Activated CD4-positive, alpha-beta memory T cell treated with anti-CD3 and anti-CD28 coated beads for 36 hours (primary cell): ENCODE results near the gene RPN1. TPM values are rescaled to one million over a fixed set of nuclear protein-coding genes. Genes with fewer than 3 reads are reported as not detected.

ENCODE experiments used
- CTCF ChIA-PET: fragments of 350-600 bp; sonication (Branson Sonifier 250); formaldehyde crosslinking; loops from one replicate; lab custom pipeline; 2021; ENCODE audit warnings: antibody characterized with exemption, inconsistent platforms; lab: Charles Lee
- POLR2A ChIA-PET: fragments of 350-600 bp; sonication (Branson Sonifier 250); formaldehyde crosslinking; loops from one replicate; lab custom pipeline; 2021; ENCODE audit warnings: antibody characterized with exemption; lab: Charles Lee
- DNase-seq: peaks from one replicate; pipeline ENCODE4 v3.0.0-alpha.2; 2020
- H3K27ac Mint-ChIP-seq: one replicate; pipeline ENCODE4 v1.8.0; 2021; ENCODE audit warnings: mixed read lengths
- H3K27me3 Mint-ChIP-seq: one replicate; pipeline ENCODE4 v1.8.0; 2021; ENCODE audit warnings: mixed read lengths
- H3K36me3 Mint-ChIP-seq: one replicate; pipeline ENCODE4 v1.8.0; 2021; ENCODE audit warnings: mixed read lengths
- H3K4me1 Mint-ChIP-seq: one replicate; pipeline ENCODE4 v1.8.0; 2021; ENCODE audit warnings: low read depth, mixed read lengths
- H3K4me3 Mint-ChIP-seq: one replicate; pipeline ENCODE4 v1.8.0; 2021; ENCODE audit warnings: mild to moderate bottlenecking, mixed read lengths
- H3K9me3 Mint-ChIP-seq: one replicate; pipeline ENCODE4 v1.8.0; 2021; ENCODE audit warnings: mixed read lengths
- intact Hi-C: fragments of 100-400 bp; cut with micrococcal nuclease; formaldehyde crosslinking; loops from one replicate; pipeline ENCODE4 v1.15.1; 2023
- total RNA-seq, 2 experiments: library from RNA; stranded (reverse); gene quantifications; one replicate each; pipeline ENCODE4 v1.2.3, GENCODE V29; 2021

The RPN1 gene
- total RNA-seq: 100 to 1,000 TPM; 166 to 168 TPM

DNA sequence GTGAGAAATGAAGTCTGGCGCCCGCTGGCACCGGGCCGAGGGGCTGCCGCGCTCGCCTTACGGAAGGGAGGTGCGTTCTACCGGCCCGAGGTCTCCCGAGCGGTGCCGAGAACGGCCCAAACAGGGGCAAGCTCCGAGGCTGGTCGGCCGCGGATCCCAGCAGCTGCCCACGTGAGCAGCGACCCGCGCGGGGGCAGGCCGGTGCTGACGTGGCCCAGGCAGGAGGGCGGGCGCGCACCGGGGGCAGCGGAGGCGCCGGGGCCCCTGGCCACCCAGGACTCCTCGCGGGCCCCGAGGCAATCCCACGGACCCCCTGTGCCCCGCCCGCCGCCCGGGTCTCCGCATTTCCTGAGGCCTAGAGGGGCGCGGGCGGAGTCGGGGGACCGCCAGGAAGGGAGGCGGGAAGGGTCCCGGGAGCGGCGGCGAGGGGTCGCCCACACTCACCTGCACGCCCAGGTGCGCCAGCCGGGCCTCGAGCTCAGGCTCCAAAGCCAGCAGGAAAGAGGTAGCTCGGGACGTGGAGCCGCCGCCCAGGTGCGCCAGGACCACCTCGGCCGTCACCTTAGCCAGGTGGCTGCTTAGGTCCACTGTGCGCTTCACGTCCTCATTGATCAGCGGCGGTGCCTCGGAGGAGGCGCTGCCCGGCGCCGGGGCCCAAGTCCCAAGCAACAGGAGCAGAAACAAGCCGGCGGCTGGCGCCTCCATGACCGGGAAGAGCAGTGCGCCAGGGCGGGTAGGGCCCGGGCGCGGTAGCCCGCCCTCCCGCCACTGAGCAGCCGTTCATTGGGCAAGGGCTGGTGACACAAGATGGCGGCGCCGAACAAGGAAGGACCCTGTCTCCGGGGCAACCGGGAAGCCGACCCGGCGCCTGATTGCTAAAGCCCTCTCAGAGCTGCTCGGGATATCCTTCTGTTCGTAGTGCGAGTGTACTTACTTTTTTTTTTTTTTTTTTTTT is at the start of gene RPN1:
Gene RPN1, minus strand, starts transcription at position 723 of the 955 bp plus-strand sequence. Its CDS starts 18 bp downstream, at position 705.
- Mint-ChIP-seq H3K4me1 (peaks cover 37% of the 10 kb centered on the region), H3K4me3 (peak within 1 kb of the TSS; percentile 87), H3K36me3 (peaks cover 4% of the 10 kb centered on the region), H3K9me3 (no peaks in the 10 kb centered on the region), H3K27ac (peak within 1 kb of the TSS; percentile 89), H3K27me3 (no peaks in the 10 kb centered on the region)
- ChIA-PET CTCF (interaction anchor here (0.6 to 3.5 kb wide), 9 partner anchors 31 to 228 kb away, joined by 3 to 22 read pairs (median 4); no protein-coding TSS in a partner anchor), POLR2A (interaction anchor here (0.6 to 2.7 kb wide), 7 partner anchors 30 to 764 kb away, joined by 3 to 17 read pairs (median 6); partner anchors contain the start of gene ACAD9)
- intact Hi-C loops: loop anchor here (1.0 to 2.0 kb wide), 4 partner anchors 30 to 228 kb away; partner anchors contain the start of genes ACAD9 and RAB7A
- DNase-seq: peak; percentile 97

DNA sequence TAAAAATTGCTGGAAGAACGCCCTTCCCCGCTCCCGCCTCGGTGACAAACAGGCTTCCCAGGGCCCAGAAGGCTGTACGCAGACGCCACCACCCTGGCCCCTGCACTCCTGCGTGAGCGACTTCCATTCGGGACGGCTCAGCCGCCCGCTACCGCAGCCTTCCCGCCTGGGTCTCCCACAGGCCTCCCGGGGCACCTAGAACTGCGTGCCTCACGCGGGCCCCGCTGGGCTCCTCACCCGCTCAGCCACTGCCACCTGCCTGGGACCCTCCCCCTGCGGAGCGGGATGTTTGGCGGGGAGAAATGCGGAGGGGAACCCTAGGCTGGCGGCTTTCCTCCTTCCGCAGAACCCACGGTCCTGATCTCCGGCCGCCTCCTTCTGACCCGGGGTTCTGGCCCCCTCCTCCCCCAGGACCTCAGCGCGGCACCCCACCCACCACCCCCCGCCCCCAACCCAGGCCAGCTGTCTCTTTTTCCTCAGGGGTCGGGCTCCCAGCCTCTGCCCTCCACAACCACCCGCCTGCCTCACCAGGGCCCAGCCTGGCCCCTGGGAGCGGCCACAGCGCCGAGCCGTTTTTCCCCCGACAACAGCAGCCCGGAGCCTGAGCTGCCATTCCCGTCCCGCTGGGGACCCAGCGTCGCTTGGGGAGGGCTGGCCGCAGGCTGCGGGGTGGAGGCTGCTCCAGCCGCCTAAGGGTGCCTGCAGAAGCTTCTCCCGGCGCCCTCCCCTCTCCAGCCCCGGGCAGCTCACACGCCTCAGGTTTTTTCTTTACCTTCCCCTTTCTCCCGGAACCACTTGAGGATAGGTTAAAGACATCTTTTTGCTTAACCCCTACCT is 47.8 kb upstream of the RPN1 start:
- peak; percentile 30 for DNase-seq
- no peaks in the 10 kb centered on the region for H3K4me1 Mint-ChIP-seq
- H3K9me3 Mint-ChIP-seq: no peaks in the 10 kb centered on the region
- CTCF ChIA-PET: interaction anchor here (2.1 kb wide), 1 partner anchor 96 kb away, joined by 7 read pairs; no protein-coding TSS in a partner anchor
- H3K4me3 Mint-ChIP-seq: peak overlapping the region; percentile 62
- H3K27ac Mint-ChIP-seq: peak overlapping the region; percentile 13
- intact Hi-C loops: no loop called here
- no peaks in the 10 kb centered on the region for H3K36me3 Mint-ChIP-seq
- peaks cover 2% of the 10 kb centered on the region for H3K27me3 Mint-ChIP-seq
- POLR2A ChIA-PET: interaction anchor here (0.7 to 1.4 kb wide), 2 partner anchors 18 to 26 kb away, joined by 3 read pairs; no protein-coding TSS in a partner anchor

DNA sequence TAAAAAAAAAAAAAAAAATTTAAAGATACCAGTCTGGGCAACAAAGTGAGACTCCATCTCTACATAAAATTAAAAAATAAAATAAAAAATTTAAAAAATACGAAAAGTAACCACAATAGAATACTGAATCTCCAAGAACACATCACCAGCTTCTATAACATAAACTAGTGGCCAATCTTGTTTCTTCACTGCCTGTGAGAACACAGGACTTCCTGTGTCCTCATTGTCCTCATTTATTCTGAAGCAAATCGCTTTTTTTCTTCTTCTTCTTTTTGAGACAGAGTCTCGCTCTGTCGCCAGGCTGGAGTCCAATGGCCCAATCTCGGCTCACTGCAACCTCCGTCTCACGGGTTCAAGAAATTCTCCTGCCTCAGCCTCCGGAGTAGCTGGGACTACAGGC is 46.7 kb upstream of the RPN1 start:
- CTCF ChIA-PET: no interaction called here
- H3K4me3 Mint-ChIP-seq: no peak overlapping the region
- DNase-seq: no peak

DNA sequence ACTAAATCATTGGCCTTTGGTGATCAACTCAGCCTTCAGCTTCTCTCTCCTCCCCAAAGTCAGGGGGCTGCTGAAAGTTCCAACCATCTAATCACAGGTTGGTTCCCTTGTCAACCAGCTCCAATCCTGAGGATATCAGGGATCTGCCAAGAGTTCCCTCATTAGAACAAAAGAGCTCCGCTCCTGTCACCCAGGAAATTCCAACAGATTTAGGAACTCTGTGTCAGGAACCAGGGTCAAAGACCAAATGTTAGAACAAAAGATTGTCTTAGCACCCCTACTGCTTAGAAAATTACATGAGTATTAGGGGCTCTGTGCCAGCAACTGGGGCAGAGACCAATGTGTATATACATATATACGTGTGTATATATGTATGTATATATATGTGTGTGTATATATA is 43.1 kb upstream of the RPN1 start:
- ChIA-PET POLR2A (no interaction called here), CTCF (no interaction called here)
- Mint-ChIP-seq H3K9me3 (no peaks in the 10 kb centered on the region), H3K27me3 (peaks cover 2% of the 10 kb centered on the region), H3K4me3 (no peak overlapping the region), H3K27ac (no peak overlapping the region), H3K4me1 (no peaks in the 10 kb centered on the region), H3K36me3 (no peaks in the 10 kb centered on the region)
- DNase-seq: no peak
- intact Hi-C loops: no loop called here

More for the DNA sequence above, 46.7 kb upstream of the RPN1 start:
- Mint-ChIP-seq H3K36me3 (no peaks in the 10 kb centered on the region), H3K9me3 (no peaks in the 10 kb centered on the region), H3K27ac (no peak overlapping the region), H3K27me3 (peaks cover 2% of the 10 kb centered on the region), H3K4me1 (no peaks in the 10 kb centered on the region)
- intact Hi-C loops: no loop called here
- POLR2A ChIA-PET: no interaction called here

DNA sequence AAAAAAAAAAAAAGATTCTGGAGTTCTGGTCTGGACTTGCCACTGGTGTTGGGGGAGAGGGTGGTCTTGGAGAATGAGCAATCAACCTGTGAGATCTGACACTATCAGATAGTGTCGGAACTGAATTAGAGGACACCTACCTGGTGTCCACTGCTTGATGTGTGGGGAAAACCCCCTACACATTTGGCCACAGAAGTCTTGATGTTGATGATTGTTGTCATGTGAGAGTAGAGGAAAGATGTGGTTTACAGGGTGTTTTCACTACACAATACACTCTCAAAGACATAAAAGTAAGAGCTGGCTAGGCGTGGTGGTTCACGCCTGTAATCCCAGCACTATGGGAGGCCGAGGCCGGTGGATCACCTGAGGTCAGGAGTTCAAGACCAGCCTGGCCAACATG is 38.4 kb upstream of the RPN1 start:
- Mint-ChIP-seq H3K27ac (no peak overlapping the region), H3K36me3 (no peaks in the 10 kb centered on the region), H3K9me3 (no peaks in the 10 kb centered on the region), H3K4me3 (no peak overlapping the region), H3K4me1 (peaks cover 6% of the 10 kb centered on the region), H3K27me3 (no peaks in the 10 kb centered on the region)
- intact Hi-C loops: no loop called here
- DNase-seq: no peak
- POLR2A ChIA-PET: interaction anchor here (0.6 to 1.9 kb wide), 2 partner anchors 9 to 63 kb away, joined by 3 to 8 read pairs; no protein-coding TSS in a partner anchor
- CTCF ChIA-PET: interaction anchor here (4.6 kb wide), 1 partner anchor 8 kb away, joined by 27 read pairs; no protein-coding TSS in a partner anchor

DNA sequence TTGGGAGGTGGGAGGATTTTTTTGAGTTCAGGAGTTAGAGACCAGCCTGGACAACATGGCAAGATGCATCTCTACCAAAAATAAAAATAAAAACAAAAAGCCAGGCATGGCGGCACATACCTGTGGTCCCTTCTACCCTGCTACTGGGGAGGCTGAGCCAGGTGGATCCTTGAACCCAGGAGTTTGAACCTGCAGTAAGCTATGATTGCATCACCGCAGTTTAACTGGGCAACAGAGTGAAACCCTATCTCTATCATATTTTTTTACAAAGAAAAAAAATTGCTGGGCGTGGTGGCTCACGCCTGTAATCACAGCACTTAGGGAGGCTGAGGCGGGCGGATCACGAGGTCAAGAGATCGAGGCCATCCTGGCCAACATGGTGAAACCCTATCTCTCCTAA is 35.8 kb upstream of the RPN1 start:
- intact Hi-C loops: no loop called here
- CTCF ChIA-PET: no interaction called here
- Mint-ChIP-seq H3K27me3 (no peaks in the 10 kb centered on the region), H3K4me3 (no peak overlapping the region), H3K27ac (no peak overlapping the region), H3K9me3 (no peaks in the 10 kb centered on the region), H3K4me1 (peaks cover 13% of the 10 kb centered on the region), H3K36me3 (no peaks in the 10 kb centered on the region)
- POLR2A ChIA-PET: no interaction called here
- DNase-seq: no peak

DNA sequence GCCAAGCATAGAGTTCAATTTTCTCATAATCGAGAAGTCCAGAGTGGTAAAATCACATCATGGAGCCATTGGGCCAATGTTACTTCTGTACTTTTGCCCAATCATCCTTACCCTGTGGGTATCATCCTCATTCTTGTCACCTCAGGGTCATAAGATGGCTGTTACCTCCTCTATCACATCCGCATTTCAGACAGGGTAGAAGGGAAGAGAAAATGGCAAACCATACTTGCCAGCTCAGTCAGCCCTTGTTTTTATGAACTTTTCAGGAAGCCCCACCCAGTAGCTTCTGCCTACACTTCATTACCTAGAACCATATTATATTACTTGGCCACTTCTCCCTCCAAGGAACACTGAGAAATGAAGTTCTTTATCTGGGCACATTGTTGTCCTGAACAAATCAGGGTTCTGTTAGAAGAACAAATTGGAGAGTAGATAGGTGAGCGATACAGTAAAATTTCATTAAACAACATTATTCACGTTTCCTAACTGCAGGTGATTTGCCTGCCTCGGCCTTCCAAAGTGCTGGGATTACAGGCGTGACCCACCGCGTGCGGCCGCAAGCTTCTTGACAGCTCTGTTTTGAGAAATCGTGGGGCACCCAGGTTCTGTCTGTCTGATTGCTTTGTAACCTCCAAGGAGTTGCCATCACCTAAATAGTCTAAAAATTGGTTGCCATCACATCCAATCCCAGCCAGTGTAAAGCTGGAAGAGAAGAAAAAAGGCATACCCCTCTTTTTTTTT is 34.5 kb upstream of the RPN1 start:
- Mint-ChIP-seq H3K27me3 (no peaks in the 10 kb centered on the region), H3K4me3 (no peak overlapping the region), H3K27ac (no peak overlapping the region), H3K36me3 (no peaks in the 10 kb centered on the region), H3K4me1 (peaks cover 18% of the 10 kb centered on the region), H3K9me3 (no peaks in the 10 kb centered on the region)
- DNase-seq: no peak
- intact Hi-C loops: no loop called here
- ChIA-PET CTCF (no interaction called here), POLR2A (interaction anchor here (0.6 kb wide), 1 partner anchor 75 kb away, joined by 3 read pairs; no protein-coding TSS in a partner anchor)

DNA sequence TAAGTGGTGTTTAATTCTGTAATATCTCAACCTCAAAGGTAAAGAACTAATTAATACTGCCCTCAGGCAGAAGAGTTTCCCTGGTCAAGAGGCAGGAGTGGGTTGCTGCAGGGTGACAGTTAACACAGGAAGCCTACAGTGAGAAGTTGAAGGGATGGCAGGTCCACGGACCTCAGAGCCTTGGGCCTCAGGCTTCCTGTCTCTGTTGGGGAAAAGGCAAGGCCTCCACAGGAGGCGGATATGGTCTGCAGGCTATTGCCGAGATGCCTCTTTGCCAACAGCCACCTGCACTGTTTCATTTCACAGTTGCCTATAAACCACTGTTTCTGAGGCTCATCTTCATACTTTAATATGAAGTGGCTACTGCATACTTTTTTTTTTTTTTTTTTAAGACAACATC is 33.3 kb upstream of the RPN1 start:
- Mint-ChIP-seq H3K27me3 (no peaks in the 10 kb centered on the region), H3K36me3 (no peaks in the 10 kb centered on the region), H3K27ac (no peak overlapping the region), H3K9me3 (no peaks in the 10 kb centered on the region), H3K4me1 (peaks cover 20% of the 10 kb centered on the region), H3K4me3 (no peak overlapping the region)
- ChIA-PET POLR2A (no interaction called here), CTCF (no interaction called here)
- intact Hi-C loops: no loop called here
- DNase-seq: no peak

DNA sequence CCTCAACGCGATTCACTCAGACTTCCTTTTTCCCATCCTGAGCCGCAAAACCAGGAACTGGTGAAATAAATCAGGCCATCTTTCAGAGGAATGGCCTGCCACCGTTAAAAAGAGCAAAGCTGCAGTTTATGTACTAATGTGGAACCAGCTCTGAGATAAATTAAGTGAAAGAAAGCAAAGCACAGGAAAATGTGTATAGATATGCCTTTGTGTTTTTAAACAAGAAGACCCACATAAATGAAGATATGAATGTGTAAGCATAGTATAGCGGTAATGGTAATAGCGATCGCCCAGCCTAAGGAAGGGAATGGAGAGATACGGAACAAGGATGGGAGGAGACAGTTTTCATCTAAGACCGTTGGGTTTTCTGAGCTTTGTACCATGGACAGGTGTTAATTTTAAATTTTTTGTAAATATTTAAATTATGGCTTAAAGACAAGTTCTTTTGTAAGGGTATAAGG is 30.8 kb upstream of the RPN1 start:
- H3K4me1 Mint-ChIP-seq: peaks cover 20% of the 10 kb centered on the region
- H3K36me3 Mint-ChIP-seq: no peaks in the 10 kb centered on the region
- CTCF ChIA-PET: interaction anchor here (1.0 to 3.0 kb wide), 32 partner anchors 10 to 212 kb away, joined by 3 to 114 read pairs (median 7); partner anchors contain the start of genes ACAD9, RAB7A and RPN1
- no peak for DNase-seq
- H3K4me3 Mint-ChIP-seq: peak overlapping the region; percentile 91
- intact Hi-C loops: loop anchor here (1.0 kb wide), 2 partner anchors 45 to 194 kb away; partner anchors contain the start of gene RAB7A
- no peaks in the 10 kb centered on the region for H3K27me3 Mint-ChIP-seq
- no peaks in the 10 kb centered on the region for H3K9me3 Mint-ChIP-seq
- POLR2A ChIA-PET: interaction anchor here (0.7 to 2.8 kb wide), 11 partner anchors 31 to 198 kb away, joined by 3 to 25 read pairs (median 9); partner anchors contain the start of genes ACAD9 and RPN1
- peak overlapping the region; percentile 97 for H3K27ac Mint-ChIP-seq

DNA sequence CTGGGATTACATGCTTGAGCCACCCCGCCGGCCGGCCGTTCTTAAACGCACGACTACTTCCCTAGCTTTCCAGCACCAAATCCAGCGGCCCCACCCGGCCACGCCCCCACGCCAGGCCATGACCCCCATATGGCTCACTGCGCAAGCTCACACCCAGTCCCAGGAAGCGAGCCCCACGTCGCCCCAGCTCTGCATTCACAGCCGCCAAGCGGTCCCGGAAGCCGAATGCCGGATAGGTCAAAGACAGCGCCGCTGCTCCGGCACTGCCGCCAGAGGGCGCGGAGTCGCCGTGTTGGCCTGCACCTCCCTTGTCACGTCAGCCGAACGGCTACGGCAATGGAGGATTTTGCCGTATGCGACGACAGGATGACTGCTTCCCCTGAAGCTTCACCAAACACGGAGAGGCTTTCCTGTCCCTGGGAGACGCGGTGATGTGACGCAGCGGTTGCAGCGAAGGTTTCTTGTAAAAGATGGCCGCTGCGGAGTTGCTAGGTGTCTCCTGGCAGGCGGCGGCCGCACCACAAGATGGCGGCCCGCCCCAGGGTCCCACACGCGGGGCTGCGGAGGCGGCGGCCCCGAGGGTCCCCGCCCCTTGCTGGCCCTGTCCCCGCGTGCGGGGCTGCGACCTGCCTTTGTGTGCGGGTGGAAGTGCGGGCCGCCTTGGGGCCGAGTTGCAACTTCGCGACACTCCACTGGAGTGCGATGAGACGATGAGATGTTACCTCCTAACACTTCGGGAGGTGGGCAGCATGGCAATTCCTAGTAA is 30.2 kb upstream of the RPN1 start:
- H3K4me3 Mint-ChIP-seq: peak overlapping the region; percentile 91

More for the DNA sequence above, 30.2 kb upstream of the RPN1 start:
- CTCF ChIA-PET: interaction anchor here (0.6 to 3.0 kb wide), 61 partner anchors 10 to 440 kb away, joined by 3 to 114 read pairs (median 4); partner anchors contain the start of genes ACAD9, RAB7A and RPN1
- no peaks in the 10 kb centered on the region for H3K9me3 Mint-ChIP-seq
- peaks cover 21% of the 10 kb centered on the region for H3K4me1 Mint-ChIP-seq
- POLR2A ChIA-PET: interaction anchor here (0.6 to 2.8 kb wide), 20 partner anchors 9 to 198 kb away, joined by 3 to 25 read pairs (median 4); partner anchors contain the start of genes ACAD9 and RPN1
- peak; percentile 98 for DNase-seq
- peak overlapping the region; percentile 97 for H3K27ac Mint-ChIP-seq
- intact Hi-C loops: loop anchor here (1.0 kb wide), 9 partner anchors 30 to 199 kb away; partner anchors contain the start of genes ACAD9, RAB7A and RPN1
- H3K27me3 Mint-ChIP-seq: no peaks in the 10 kb centered on the region
- H3K36me3 Mint-ChIP-seq: no peaks in the 10 kb centered on the region
